ENCODE data around the gene DSG3. TPM values are rescaled to one million over a fixed set of nuclear protein-coding genes. Genes with fewer than 3 reads are reported as not detected.

Gene DSG3
- total RNA-seq, 1 donor from 2014 or later: not detected

- intact Hi-C loops (cut with micrococcal nuclease): no loop called here
Measured at GRCh38 chr18:31432316-31432715, 15.2 kb upstream of the DSG3 start.

GRCh38 chr18:31436825-31437224 lies 10.7 kb upstream of the DSG3 start:
- intact Hi-C loops (cut with micrococcal nuclease): no loop called here

- intact Hi-C loops (cut with micrococcal nuclease): no loop called here
Measured at GRCh38 chr18:31438402-31438801, 9.1 kb upstream of the DSG3 start.

- intact Hi-C loops (cut with micrococcal nuclease): no loop called here
Measured at GRCh38 chr18:31439807-31440325, 7.7 kb upstream of the DSG3 start.

- intact Hi-C loops (cut with micrococcal nuclease): no loop called here
Measured at GRCh38 chr18:31440787-31441186, 6.8 kb upstream of the DSG3 start.

- intact Hi-C loops (cut with micrococcal nuclease): no loop called here
Measured at GRCh38 chr18:31441493-31441892, 6.0 kb upstream of the DSG3 start.

GRCh38 chr18:31444142-31444541 lies 3.4 kb upstream of the DSG3 start:
- intact Hi-C loops (cut with micrococcal nuclease): no loop called here

- intact Hi-C loops (cut with micrococcal nuclease): no loop called here
Measured at GRCh38 chr18:31445908-31446307, 1.6 kb upstream of the DSG3 start.

- intact Hi-C loops (cut with micrococcal nuclease): no loop called here
Measured at GRCh38 chr18:31446854-31447253, 687 bp upstream of the DSG3 start.

GRCh38 chr18:31450409-31450808 lies 2.9 kb downstream of the DSG3 start:
- intact Hi-C loops (cut with micrococcal nuclease): no loop called here

- intact Hi-C loops (cut with micrococcal nuclease): no loop called here
Measured at GRCh38 chr18:31451625-31452024, 4.1 kb downstream of the DSG3 start.

- intact Hi-C loops (cut with micrococcal nuclease): no loop called here
Measured at GRCh38 chr18:31454066-31454708, 6.6 kb downstream of the DSG3 start.

GRCh38 chr18:31469629-31470028 lies 22.1 kb downstream of the DSG3 start:
- intact Hi-C loops (cut with micrococcal nuclease): no loop called here

- intact Hi-C loops (cut with micrococcal nuclease): no loop called here
Measured at GRCh38 chr18:31478688-31479087, 31.1 kb downstream of the DSG3 start.

GRCh38 chr18:31482051-31482450 lies 34.5 kb downstream of the DSG3 start:
- intact Hi-C loops (cut with micrococcal nuclease): no loop called here

- intact Hi-C loops (cut with micrococcal nuclease): no loop called here
Measured at GRCh38 chr18:31483396-31483795, 35.9 kb downstream of the DSG3 start.

- intact Hi-C loops (cut with micrococcal nuclease): no loop called here
Measured at GRCh38 chr18:31484461-31484860, 36.9 kb downstream of the DSG3 start.

- intact Hi-C loops (cut with micrococcal nuclease): no loop called here
Measured at GRCh38 chr18:31486165-31486564, 38.6 kb downstream of the DSG3 start.

GRCh38 chr18:31487246-31488015 lies 39.9 kb downstream of the DSG3 start:
- intact Hi-C loops (cut with micrococcal nuclease): no loop called here

GRCh38 chr18:31489311-31489710 lies 41.8 kb downstream of the DSG3 start:
- intact Hi-C loops (cut with micrococcal nuclease): no loop called here

GRCh38 chr18:31490387-31490786 lies 42.8 kb downstream of the DSG3 start:
- intact Hi-C loops (cut with micrococcal nuclease): no loop called here

GRCh38 chr18:31490833-31491232 lies 43.3 kb downstream of the DSG3 start:
- intact Hi-C loops (cut with micrococcal nuclease): no loop called here

GRCh38 chr18:31491586-31491985 lies 44.0 kb downstream of the DSG3 start:
- intact Hi-C loops (cut with micrococcal nuclease): no loop called here
